ENCODE results near the gene WDR90. TPM values are rescaled to one million over a fixed set of nuclear protein-coding genes. Genes with fewer than 3 reads are reported as not detected.

The WDR90 gene
- total and polyA plus RNA-seq, 3 donors from 2014 or later: 102 to 195 (median 155) TPM

DNA sequence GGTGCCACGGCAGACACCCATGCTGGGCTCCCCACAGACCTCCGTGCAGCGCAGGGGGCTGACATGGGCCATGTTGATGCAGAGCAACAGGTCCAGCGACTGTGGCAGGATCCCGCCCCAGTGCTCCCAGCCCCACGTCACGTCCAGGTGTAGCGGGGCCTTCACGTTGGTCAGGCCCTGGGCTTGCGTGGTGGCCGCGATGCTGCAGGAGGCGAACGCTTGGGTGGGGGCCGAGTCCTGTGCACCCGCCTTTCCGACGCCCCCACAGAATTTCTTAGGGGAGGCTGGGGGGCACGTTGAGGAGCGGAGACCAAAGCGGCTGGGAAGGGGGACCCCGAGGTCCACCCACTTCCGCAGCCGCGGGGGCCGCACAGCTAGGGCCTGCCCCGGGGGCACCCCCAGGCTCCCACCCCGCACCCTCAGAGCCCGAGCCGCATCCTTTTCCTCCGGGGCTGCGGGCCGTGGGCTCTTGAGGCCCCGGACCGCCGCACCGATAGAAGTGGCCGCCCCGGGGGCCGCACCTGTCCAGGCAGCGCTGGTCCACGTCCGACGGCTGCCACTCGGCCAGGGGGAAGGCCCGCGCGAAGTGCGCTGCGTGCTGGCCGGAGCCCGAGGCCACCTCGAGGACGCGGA, 13.5 kb upstream of the WDR90 start:
- intact Hi-C loops (cut with DNase I; ENCODE audit: low total_unique reads): loop anchor here (10.0 kb wide), 1 partner anchor 51 kb away; no protein-coding TSS in a partner anchor
- no peak for DNase-seq
- Histone ChIP-seq H3K27me3 (no peaks in the 10 kb centered on the region), H3K4me3 (peak overlapping the region; percentile 75 to 90), H3K27ac (peak overlapping the region; percentile 91 to 97), H3K9me3 (no peaks in the 10 kb centered on the region), H3K4me1 (peaks cover 27% of the 10 kb centered on the region), H3K36me3 (ENCODE audit: low read depth, missing control alignments) (no peaks in the 10 kb centered on the region)
- no peak for TF ChIP-seq POLR2A (IDR thresholded peaks at IDR 0.05)
- TF ChIP-seq, protein P1, sequence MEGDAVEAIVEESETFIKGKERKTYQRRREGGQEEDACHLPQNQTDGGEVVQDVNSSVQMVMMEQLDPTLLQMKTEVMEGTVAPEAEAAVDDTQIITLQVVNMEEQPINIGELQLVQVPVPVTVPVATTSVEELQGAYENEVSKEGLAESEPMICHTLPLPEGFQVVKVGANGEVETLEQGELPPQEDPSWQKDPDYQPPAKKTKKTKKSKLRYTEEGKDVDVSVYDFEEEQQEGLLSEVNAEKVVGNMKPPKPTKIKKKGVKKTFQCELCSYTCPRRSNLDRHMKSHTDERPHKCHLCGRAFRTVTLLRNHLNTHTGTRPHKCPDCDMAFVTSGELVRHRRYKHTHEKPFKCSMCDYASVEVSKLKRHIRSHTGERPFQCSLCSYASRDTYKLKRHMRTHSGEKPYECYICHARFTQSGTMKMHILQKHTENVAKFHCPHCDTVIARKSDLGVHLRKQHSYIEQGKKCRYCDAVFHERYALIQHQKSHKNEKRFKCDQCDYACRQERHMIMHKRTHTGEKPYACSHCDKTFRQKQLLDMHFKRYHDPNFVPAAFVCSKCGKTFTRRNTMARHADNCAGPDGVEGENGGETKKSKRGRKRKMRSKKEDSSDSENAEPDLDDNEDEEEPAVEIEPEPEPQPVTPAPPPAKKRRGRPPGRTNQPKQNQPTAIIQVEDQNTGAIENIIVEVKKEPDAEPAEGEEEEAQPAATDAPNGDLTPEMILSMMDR (IDR thresholded peaks at IDR 0.05): no peak
- 4% methylated on average over 52 of the region's 55 CpGs; no CpG with 5 or more reads in 1 of the 2 donors for WGBS, 2 donors

DNA sequence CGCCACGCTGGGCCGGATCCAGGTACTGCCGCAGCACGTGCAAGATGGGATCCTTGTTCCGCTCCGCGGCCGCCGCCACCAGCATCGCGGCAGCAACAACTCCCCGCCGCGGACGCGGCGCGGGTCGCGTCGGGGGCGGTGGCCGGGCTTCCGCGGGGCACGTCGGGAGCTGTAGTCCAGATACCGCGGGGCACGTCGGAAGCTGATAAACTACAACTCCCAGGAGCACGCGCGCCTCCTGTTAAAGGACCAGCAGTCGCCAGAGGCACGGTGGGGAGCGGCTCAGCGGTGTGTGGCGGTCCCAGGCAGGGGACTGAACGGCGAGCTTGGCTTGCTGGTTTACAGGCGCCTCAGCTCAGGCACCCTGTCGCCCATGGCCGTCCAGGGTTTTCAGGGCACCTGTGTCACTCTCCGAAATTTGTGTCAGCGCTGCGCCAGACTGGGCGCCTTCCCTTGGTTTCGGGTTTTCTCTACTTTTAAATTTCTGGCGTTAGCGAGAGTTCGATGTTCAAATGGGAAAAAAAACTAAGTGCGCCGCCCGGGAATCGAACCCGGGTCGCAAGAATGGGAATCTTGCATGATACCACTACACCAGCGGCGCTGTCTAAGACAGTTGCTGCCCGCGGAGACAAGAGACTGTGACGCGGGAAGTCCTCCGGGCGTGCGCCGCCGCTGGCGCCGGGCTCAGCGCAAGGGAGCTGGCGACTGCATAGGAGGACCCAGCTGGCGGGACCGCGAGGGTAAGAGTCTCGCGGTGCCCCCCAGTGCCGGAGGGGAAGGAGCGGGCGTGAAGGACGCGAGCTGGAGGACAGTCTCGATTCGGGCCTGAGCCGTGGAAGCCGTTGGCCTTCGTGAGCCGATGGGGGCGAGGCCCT, 12.7 kb upstream of the WDR90 start, which contains the start of gene METTL26:
TSS of gene METTL26 (minus strand) at position 100 of the 875 bp plus-strand sequence. CDS start at position 85, 15 bp downstream.
- peak within 1 kb of the TSS; percentile 75 to 90 for H3K4me3 ChIP-seq
- intact Hi-C loops (cut with DNase I; ENCODE audit: low total_unique reads): loop anchor here (10.0 kb wide), 1 partner anchor 52 kb away; no protein-coding TSS in a partner anchor
- peak within 1 kb of the TSS; percentile 91 to 97 for H3K27ac ChIP-seq
- H3K4me1 ChIP-seq: peaks cover 20% of the 10 kb centered on the region
- TF ChIP-seq, protein P1 (IDR thresholded peaks at IDR 0.05): peak in 1 of 3 experiments; percentile 14
- peak; percentile 40 for TF ChIP-seq POLR2A (IDR thresholded peaks at IDR 0.05)
- DNase-seq: peak; percentile 98
- H3K9me3 ChIP-seq: no peaks in the 10 kb centered on the region
- WGBS, 2 donors: 0 to 1% methylated on average over 26 to 83 of the region's 91 CpGs
- H3K27me3 ChIP-seq: no peaks in the 10 kb centered on the region
- H3K36me3 ChIP-seq (ENCODE audit: low read depth, missing control alignments): no peaks in the 10 kb centered on the region

DNA sequence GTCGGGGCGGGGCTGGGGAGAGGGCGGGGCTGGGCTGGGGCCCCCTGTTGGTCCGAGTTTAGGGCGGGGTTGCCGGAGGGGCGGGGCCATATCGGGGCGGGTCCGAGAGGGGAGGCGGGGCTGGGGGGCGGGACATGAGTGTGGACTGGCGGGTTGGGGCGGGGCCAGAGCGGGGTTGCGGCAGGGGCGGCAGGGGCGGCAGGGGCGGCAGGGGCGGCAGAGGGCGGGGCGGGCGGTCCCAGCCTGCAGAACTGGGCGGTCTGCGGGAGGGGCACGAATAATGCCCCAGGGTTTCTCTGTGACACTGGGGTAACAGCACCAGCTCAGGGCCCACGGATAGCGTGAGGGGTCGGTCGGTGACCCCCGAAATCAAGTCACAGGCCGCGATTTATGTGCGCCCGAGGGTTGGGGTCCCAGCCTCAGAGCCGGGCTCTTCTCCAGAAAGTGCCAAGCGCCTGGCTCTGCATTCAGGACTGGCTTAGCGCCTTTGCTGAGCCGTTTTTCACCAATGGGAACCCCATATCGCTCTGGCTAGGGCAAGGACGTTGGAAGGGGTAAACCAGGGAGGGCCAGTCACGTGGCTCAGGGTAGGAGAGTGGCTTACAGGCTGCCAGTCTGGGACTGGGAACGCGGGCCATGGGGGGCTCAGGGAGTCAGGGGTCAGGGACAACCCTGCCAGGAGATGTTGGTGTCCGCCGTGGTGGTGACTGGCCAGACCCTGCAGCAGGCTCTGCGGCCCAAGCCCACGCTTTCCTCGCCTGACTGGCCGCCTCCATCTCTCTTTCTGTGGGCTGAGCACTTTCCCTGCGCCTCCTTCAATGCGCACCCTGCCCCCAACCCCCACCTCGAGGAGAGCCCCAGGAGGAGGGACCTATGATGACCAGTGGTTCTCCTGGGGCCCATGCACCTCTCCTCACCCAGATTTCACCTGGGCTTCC, 11.8 kb upstream of the WDR90 start:
- TF ChIP-seq POLR2A (IDR thresholded peaks at IDR 0.05): no peak
- TF ChIP-seq, protein P1 (IDR thresholded peaks at IDR 0.05): no peak
- Histone ChIP-seq H3K27me3 (no peaks in the 10 kb centered on the region), H3K4me1 (peaks cover 20% of the 10 kb centered on the region), H3K4me3 (peak overlapping the region; percentile 75 to 90), H3K36me3 (ENCODE audit: low read depth, missing control alignments) (no peaks in the 10 kb centered on the region), H3K9me3 (no peaks in the 10 kb centered on the region), H3K27ac (peak overlapping the region; percentile 91 to 97)
- intact Hi-C loops (cut with DNase I; ENCODE audit: low total_unique reads): loop anchor here (10.0 kb wide), 1 partner anchor 53 kb away; no protein-coding TSS in a partner anchor
- WGBS, 2 donors: 25% methylated on average over 28 of the region's 53 CpGs; no CpG with 5 or more reads in 1 of the 2 donors
- DNase-seq: peak; percentile 95

DNA sequence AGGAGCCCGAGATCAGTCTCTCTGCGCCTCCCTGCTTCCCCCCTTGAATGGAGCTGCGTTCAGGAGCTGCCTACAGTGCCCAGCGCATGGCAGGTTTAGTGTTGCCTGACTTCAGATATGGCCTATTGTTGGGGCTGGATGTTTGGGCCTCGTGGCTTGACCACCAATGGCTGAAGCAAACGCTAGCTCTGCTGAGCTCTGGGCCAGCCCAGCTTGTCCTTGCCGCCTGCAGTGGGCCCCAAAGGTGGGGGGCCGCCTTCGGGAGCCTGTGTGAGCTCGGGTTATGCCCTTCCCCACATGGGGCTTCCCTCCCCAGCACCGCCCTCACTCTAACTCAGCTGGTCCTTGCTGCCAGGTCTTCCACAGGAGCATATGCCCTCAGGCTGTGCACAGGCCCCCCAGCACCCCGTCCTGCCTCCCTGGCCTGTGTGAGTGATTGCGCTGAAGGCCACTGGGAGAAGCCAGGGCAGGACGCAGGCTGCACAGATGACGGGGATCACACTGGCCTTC, 11.1 kb upstream of the WDR90 start:
- DNase-seq: no peak
- Histone ChIP-seq H3K9me3 (no peaks in the 10 kb centered on the region), H3K4me1 (peaks cover 27% of the 10 kb centered on the region), H3K27ac (peak overlapping the region; percentile 59 to 97), H3K36me3 (ENCODE audit: low read depth, missing control alignments) (no peaks in the 10 kb centered on the region), H3K27me3 (no peaks in the 10 kb centered on the region), H3K4me3 (no peak overlapping the region)
- TF ChIP-seq, protein P1 (IDR thresholded peaks at IDR 0.05): no peak
- TF ChIP-seq POLR2A (IDR thresholded peaks at IDR 0.05): no peak
- WGBS, 2 donors: 63% methylated on average over 15 of the region's 15 CpGs; no CpG with 5 or more reads in 1 of the 2 donors
- intact Hi-C loops (cut with DNase I; ENCODE audit: low total_unique reads): loop anchor here (10.0 kb wide), 1 partner anchor 53 kb away; no protein-coding TSS in a partner anchor
